Fibroblast of mammary gland (primary cell): Measurements from ENCODE around the gene SHTN1.

ENCODE experiments used
- DNase-seq: peaks from one replicate; pipeline ENCODE4 v3.0.0-alpha.2; 2010; ENCODE audit warnings: low read depth
- H3K4me3 ChIP-seq: 2 replicates; pipeline ENCODE4 v1.5.1; 2011; ENCODE audit warnings: low read depth, mild to moderate bottlenecking, low read length, moderate library complexity; ENCODE audit not compliant: control insufficient read depth
- CTCF ChIP-seq: conservative IDR thresholded peaks from 2 replicates; pipeline ENCODE4 v1.5.1; 2011; ENCODE audit warnings: low read depth, low read length, inconsistent platforms; ENCODE audit not compliant: control insufficient read depth, insufficient read depth

The SHTN1 gene

GRCh38 chr10:116997015-116997414, 8.0 kb downstream of the SHTN1 start:
- no peak for DNase-seq
- no peak overlapping the region for H3K4me3 ChIP-seq
- no peak for TF ChIP-seq CTCF

- DNase-seq = no peak
- no peak for TF ChIP-seq CTCF
Observed at GRCh38 chr10:116995648-116996047, 9.3 kb downstream of the SHTN1 start.

GRCh38 chr10:116994113-116994890, 10.7 kb downstream of the SHTN1 start:
- DNase-seq = no peak
- no peak for TF ChIP-seq CTCF
- no peak overlapping the region for H3K4me3 ChIP-seq

More at GRCh38 chr10:116995648-116996047, 9.3 kb downstream of the SHTN1 start:
- H3K4me3 ChIP-seq = no peak overlapping the region

GRCh38 chr10:116993610-116994009, 11.4 kb downstream of the SHTN1 start:
- TF ChIP-seq CTCF = no peak
- DNase-seq = no peak
- H3K4me3 ChIP-seq = no peak overlapping the region

GRCh38 chr10:116992183-116992582, 12.8 kb downstream of the SHTN1 start:
- no peak for TF ChIP-seq CTCF

GRCh38 chr10:116990276-116990800, 14.6 kb downstream of the SHTN1 start:
- no peak for DNase-seq
- H3K4me3 ChIP-seq = no peak overlapping the region
- no peak for TF ChIP-seq CTCF

More at GRCh38 chr10:116992183-116992582, 12.8 kb downstream of the SHTN1 start:
- DNase-seq = no peak
- H3K4me3 ChIP-seq = no peak overlapping the region

- H3K4me3 ChIP-seq = no peak overlapping the region
- no peak for DNase-seq
- no peak for TF ChIP-seq CTCF
Observed at GRCh38 chr10:116989439-116989838, 15.5 kb downstream of the SHTN1 start.
